ENCODE measurements around the gene SLC35B2.

SLC35B2 gene

DNA sequence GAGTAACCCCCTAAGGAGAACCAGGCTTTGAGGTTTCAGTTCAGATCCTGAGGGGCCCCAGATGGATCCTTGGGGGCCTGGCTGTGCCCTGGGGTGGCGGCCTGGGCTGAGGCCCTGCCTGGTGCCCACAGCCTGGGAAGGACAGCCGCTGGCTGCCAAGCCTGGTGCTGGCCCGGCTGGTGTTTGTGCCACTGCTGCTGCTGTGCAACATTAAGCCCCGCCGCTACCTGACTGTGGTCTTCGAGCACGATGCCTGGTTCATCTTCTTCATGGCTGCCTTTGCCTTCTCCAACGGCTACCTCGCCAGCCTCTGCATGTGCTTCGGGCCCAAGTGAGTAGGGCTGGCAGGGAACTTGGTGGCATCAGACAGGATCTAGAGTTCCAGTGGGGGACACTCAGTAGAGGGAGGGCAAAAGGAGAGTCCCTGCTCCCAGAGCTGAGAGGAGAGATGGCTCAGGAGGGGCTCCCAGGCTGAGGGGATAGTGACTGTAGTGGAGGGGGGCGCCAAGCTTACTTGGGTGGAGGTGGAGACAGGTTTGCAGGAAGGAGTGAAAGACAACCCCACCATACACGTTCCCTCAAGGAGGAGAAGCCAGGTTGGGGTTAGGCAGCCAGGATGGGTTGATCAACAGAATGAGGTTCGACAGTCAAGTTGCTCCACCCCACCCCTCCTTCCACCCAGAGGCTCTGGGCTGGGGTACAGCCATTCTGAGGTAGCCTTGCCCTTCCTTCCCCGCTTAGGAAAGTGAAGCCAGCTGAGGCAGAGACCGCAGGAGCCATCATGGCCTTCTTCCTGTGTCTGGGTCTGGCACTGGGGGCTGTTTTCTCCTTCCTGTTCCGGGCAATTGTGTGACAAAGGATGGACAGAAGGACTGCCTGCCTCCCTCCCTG lies 24.4 kb downstream of the SLC35B2 start:
- TF ChIP-seq NFIC (IDR thresholded peaks at IDR 0.05) (no peak), TCF12 (IDR thresholded peaks at IDR 0.05; ENCODE audit: low read depth) (no peak), TAF1 (IDR thresholded peaks at IDR 0.05; ENCODE audit: low read depth) (no peak), YY1 (IDR thresholded peaks at IDR 0.05; ENCODE audit: low read depth) (no peak), RAD21 (IDR thresholded peaks at IDR 0.05; ENCODE audit: low read depth) (no peak), EP300 (IDR thresholded peaks at IDR 0.05; ENCODE audit: borderline replicate concordance) (no peak), ZBTB7A (IDR thresholded peaks at IDR 0.05; ENCODE audit: low read depth) (no peak), CEBPB (IDR thresholded peaks at IDR 0.05) (no peak), EGR1 (IDR thresholded peaks at IDR 0.05) (no peak), TEAD4 (IDR thresholded peaks at IDR 0.05) (no peak), MAX (IDR thresholded peaks at IDR 0.05) (no peak), FOXM1 (IDR thresholded peaks at IDR 0.05; ENCODE audit: borderline replicate concordance, low read depth) (no peak), CREB1 (IDR thresholded peaks at IDR 0.05; ENCODE audit: low read depth) (no peak)
- TF ChIP-seq, protein P1, sequence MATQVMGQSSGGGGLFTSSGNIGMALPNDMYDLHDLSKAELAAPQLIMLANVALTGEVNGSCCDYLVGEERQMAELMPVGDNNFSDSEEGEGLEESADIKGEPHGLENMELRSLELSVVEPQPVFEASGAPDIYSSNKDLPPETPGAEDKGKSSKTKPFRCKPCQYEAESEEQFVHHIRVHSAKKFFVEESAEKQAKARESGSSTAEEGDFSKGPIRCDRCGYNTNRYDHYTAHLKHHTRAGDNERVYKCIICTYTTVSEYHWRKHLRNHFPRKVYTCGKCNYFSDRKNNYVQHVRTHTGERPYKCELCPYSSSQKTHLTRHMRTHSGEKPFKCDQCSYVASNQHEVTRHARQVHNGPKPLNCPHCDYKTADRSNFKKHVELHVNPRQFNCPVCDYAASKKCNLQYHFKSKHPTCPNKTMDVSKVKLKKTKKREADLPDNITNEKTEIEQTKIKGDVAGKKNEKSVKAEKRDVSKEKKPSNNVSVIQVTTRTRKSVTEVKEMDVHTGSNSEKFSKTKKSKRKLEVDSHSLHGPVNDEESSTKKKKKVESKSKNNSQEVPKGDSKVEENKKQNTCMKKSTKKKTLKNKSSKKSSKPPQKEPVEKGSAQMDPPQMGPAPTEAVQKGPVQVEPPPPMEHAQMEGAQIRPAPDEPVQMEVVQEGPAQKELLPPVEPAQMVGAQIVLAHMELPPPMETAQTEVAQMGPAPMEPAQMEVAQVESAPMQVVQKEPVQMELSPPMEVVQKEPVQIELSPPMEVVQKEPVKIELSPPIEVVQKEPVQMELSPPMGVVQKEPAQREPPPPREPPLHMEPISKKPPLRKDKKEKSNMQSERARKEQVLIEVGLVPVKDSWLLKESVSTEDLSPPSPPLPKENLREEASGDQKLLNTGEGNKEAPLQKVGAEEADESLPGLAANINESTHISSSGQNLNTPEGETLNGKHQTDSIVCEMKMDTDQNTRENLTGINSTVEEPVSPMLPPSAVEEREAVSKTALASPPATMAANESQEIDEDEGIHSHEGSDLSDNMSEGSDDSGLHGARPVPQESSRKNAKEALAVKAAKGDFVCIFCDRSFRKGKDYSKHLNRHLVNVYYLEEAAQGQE (IDR thresholded peaks at IDR 0.05; ENCODE audit: low read depth): no peak
- TF ChIP-seq, protein P2, sequence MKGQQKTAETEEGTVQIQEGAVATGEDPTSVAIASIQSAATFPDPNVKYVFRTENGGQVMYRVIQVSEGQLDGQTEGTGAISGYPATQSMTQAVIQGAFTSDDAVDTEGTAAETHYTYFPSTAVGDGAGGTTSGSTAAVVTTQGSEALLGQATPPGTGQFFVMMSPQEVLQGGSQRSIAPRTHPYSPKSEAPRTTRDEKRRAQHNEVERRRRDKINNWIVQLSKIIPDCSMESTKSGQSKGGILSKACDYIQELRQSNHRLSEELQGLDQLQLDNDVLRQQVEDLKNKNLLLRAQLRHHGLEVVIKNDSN (IDR thresholded peaks at IDR 0.05): no peak

DNA sequence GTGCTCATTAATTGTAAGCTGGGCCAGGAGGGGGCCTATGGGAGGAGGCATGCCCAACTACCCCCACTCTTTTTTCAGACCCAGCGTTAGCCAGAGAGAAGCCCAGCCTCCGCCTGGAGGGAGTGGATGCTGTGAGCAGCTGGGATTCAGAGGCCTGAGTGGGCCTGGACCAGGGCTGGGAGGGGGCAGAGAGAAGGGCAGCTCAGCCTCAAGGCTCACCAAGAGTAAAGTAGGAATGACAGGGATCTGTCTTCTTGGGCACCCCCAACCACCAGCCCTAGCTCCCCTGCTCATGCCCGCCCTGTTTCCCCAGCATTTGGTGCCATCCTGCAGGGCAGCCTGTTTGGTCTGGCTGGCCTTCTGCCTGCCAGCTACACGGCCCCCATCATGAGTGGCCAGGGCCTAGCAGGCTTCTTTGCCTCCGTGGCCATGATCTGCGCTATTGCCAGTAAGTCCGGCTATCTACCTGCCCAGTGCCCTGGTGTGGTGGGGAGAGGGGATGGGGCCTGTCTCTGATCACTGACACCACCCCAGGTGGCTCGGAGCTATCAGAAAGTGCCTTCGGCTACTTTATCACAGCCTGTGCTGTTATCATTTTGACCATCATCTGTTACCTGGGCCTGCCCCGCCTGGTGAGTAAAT lies 27.2 kb downstream of the SLC35B2 start:
- TF ChIP-seq, protein P1 (IDR thresholded peaks at IDR 0.05; ENCODE audit: low read depth): no peak
- TF ChIP-seq RAD21 (IDR thresholded peaks at IDR 0.05; ENCODE audit: low read depth): no peak
- no peak for TF ChIP-seq EP300 (IDR thresholded peaks at IDR 0.05; ENCODE audit: borderline replicate concordance)
- TF ChIP-seq YY1 (IDR thresholded peaks at IDR 0.05; ENCODE audit: low read depth): no peak
- TF ChIP-seq NFIC (IDR thresholded peaks at IDR 0.05): no peak
- no peak for TF ChIP-seq TCF12 (IDR thresholded peaks at IDR 0.05; ENCODE audit: low read depth)

GRCh38 chr6:44229376-44230033 lies 27.8 kb downstream of the SLC35B2 start:
- TF ChIP-seq EP300 (IDR thresholded peaks at IDR 0.05; ENCODE audit: borderline replicate concordance) (no peak), ZBTB7A (IDR thresholded peaks at IDR 0.05; ENCODE audit: low read depth) (no peak), FOXM1 (IDR thresholded peaks at IDR 0.05; ENCODE audit: borderline replicate concordance, low read depth) (no peak), TCF12 (IDR thresholded peaks at IDR 0.05; ENCODE audit: low read depth) (no peak), MAX (IDR thresholded peaks at IDR 0.05) (no peak), CREB1 (IDR thresholded peaks at IDR 0.05; ENCODE audit: low read depth) (no peak), RAD21 (IDR thresholded peaks at IDR 0.05; ENCODE audit: low read depth) (no peak), YY1 (IDR thresholded peaks at IDR 0.05; ENCODE audit: low read depth) (no peak), CEBPB (IDR thresholded peaks at IDR 0.05) (no peak), NFIC (IDR thresholded peaks at IDR 0.05) (no peak), EGR1 (IDR thresholded peaks at IDR 0.05) (no peak), TEAD4 (IDR thresholded peaks at IDR 0.05) (no peak), TAF1 (IDR thresholded peaks at IDR 0.05; ENCODE audit: low read depth) (no peak)
- TF ChIP-seq, protein P1 (IDR thresholded peaks at IDR 0.05; ENCODE audit: low read depth): no peak
- TF ChIP-seq, protein P2 (IDR thresholded peaks at IDR 0.05): no peak
